Measurements from ENCODE around the gene TROAP.

Gene TROAP

DNA sequence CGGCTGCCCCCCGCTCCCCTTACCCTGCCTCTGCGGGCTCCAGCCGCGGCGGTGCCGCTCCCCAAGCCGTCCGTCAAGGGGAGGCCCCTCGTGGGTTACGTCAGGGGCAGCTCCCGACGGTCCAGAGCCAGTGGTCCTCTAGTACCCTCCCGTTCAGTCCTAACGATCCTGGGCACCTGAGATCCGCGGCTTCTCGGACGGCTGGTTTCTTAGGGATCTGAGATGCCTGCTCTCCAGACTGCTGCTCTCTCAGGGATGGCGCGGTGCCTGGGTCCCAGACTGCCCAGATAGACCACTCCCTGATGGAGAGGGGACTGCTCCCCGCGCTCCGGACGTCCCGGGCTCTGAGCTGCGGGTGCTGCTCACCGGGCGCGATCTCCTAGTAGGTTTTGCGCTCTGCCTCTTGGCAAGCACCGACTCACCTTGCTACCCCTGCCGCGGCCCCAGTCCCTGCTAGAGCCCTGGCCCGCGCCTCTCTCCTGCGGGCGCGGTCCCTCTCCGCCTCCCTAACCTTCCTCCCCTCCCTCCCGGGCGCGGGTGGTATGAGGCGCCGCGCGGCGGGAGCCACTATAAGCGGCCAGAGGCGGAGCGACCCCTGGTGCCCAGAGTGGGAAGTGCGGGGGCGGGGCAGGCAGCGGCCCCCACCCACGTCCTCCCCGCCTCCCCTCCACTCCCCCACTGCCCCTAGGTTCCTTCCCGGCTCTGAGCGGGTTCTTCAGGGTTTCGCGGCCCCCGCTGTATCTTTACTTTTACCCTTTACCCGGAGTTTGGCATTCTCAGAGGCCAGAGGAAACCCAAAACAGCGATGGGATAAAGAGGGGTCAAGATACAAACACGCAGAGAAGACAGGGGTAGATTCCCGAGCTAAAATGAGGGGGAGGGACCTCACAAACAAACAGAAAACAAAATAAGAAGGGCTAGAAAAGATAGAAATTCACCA, 13.9 kb downstream of the TROAP start, which contains the start of gene C1QL4 (continued):
- TF ChIP-seq, protein P1, sequence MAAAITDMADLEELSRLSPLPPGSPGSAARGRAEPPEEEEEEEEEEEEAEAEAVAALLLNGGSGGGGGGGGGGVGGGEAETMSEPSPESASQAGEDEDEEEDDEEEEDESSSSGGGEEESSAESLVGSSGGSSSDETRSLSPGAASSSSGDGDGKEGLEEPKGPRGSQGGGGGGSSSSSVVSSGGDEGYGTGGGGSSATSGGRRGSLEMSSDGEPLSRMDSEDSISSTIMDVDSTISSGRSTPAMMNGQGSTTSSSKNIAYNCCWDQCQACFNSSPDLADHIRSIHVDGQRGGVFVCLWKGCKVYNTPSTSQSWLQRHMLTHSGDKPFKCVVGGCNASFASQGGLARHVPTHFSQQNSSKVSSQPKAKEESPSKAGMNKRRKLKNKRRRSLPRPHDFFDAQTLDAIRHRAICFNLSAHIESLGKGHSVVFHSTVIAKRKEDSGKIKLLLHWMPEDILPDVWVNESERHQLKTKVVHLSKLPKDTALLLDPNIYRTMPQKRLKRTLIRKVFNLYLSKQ (tag by site-specific recombination; IDR thresholded peaks at IDR 0.05; ENCODE audit: borderline replicate concordance) = no peak
- no peak for TF ChIP-seq ZNF558 (tag by site-specific recombination; IDR thresholded peaks at IDR 0.05)
- 0 out of 2 replicates have a peak, but pooled peaks have one; percentile 49 for TF ChIP-seq ZNF10 (tag by site-specific recombination; IDR thresholded peaks at IDR 0.05)
- no peak for TF ChIP-seq ZNF707 (tag by site-specific recombination; IDR thresholded peaks at IDR 0.05)
- no peak for TF ChIP-seq ZNF843 (tag by site-specific recombination; IDR thresholded peaks at IDR 0.05)
- no peak for TF ChIP-seq ZNF223 (tag by site-specific recombination; IDR thresholded peaks at IDR 0.05)
- TF ChIP-seq GLI4 (tag by site-specific recombination; IDR thresholded peaks at IDR 0.05) = no peak
- TF ChIP-seq, protein P2, sequence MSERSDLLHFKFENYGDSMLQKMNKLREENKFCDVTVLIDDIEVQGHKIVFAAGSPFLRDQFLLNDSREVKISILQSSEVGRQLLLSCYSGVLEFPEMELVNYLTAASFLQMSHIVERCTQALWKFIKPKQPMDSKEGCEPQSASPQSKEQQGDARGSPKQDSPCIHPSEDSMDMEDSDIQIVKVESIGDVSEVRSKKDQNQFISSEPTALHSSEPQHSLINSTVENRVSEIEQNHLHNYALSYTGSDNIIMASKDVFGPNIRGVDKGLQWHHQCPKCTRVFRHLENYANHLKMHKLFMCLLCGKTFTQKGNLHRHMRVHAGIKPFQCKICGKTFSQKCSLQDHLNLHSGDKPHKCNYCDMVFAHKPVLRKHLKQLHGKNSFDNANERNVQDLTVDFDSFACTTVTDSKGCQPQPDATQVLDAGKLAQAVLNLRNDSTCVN (tag by site-specific recombination; optimal IDR thresholded peaks at IDR 0.05) = peak; percentile 84
- TF ChIP-seq, protein P3, sequence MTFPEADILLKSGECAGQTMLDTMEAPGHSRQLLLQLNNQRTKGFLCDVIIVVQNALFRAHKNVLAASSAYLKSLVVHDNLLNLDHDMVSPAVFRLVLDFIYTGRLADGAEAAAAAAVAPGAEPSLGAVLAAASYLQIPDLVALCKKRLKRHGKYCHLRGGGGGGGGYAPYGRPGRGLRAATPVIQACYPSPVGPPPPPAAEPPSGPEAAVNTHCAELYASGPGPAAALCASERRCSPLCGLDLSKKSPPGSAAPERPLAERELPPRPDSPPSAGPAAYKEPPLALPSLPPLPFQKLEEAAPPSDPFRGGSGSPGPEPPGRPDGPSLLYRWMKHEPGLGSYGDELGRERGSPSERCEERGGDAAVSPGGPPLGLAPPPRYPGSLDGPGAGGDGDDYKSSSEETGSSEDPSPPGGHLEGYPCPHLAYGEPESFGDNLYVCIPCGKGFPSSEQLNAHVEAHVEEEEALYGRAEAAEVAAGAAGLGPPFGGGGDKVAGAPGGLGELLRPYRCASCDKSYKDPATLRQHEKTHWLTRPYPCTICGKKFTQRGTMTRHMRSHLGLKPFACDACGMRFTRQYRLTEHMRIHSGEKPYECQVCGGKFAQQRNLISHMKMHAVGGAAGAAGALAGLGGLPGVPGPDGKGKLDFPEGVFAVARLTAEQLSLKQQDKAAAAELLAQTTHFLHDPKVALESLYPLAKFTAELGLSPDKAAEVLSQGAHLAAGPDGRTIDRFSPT (tag by site-specific recombination; IDR thresholded peaks at IDR 0.05) = no peak
- TF ChIP-seq SP2 (tag by site-specific recombination; IDR thresholded peaks at IDR 0.05) = peak; percentile 59
- TF ChIP-seq ZNF837 (tag by site-specific recombination; IDR thresholded peaks at IDR 0.05) = no peak
- no peak for TF ChIP-seq GLI2 (tag by site-specific recombination; IDR thresholded peaks at IDR 0.05; ENCODE audit: borderline replicate concordance, low read depth)
- no peak for TF ChIP-seq ZNF169 (tag by site-specific recombination; IDR thresholded peaks at IDR 0.05)
- TF ChIP-seq ZNF23 (tag by site-specific recombination; IDR thresholded peaks at IDR 0.05; ENCODE audit: borderline replicate concordance) = no peak
- TF ChIP-seq SP7 (tag by site-specific recombination; IDR thresholded peaks at IDR 0.05) = peak; percentile 67
- TF ChIP-seq ZNF155 (tag by site-specific recombination; IDR thresholded peaks at IDR 0.05) = no peak
- peak; percentile 79 for TF ChIP-seq KLF7 (tag by site-specific recombination; IDR thresholded peaks at IDR 0.05; ENCODE audit: borderline replicate concordance)
- TF ChIP-seq, protein P4, sequence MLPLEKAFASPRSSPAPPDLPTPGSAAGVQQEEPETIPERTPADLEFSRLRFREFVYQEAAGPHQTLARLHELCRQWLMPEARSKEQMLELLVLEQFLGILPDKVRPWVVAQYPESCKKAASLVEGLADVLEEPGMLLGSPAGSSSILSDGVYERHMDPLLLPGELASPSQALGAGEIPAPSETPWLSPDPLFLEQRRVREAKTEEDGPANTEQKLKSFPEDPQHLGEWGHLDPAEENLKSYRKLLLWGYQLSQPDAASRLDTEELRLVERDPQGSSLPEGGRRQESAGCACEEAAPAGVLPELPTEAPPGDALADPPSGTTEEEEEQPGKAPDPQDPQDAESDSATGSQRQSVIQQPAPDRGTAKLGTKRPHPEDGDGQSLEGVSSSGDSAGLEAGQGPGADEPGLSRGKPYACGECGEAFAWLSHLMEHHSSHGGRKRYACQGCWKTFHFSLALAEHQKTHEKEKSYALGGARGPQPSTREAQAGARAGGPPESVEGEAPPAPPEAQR (tag by site-specific recombination; IDR thresholded peaks at IDR 0.05) = no peak
- TF ChIP-seq, protein P5, sequence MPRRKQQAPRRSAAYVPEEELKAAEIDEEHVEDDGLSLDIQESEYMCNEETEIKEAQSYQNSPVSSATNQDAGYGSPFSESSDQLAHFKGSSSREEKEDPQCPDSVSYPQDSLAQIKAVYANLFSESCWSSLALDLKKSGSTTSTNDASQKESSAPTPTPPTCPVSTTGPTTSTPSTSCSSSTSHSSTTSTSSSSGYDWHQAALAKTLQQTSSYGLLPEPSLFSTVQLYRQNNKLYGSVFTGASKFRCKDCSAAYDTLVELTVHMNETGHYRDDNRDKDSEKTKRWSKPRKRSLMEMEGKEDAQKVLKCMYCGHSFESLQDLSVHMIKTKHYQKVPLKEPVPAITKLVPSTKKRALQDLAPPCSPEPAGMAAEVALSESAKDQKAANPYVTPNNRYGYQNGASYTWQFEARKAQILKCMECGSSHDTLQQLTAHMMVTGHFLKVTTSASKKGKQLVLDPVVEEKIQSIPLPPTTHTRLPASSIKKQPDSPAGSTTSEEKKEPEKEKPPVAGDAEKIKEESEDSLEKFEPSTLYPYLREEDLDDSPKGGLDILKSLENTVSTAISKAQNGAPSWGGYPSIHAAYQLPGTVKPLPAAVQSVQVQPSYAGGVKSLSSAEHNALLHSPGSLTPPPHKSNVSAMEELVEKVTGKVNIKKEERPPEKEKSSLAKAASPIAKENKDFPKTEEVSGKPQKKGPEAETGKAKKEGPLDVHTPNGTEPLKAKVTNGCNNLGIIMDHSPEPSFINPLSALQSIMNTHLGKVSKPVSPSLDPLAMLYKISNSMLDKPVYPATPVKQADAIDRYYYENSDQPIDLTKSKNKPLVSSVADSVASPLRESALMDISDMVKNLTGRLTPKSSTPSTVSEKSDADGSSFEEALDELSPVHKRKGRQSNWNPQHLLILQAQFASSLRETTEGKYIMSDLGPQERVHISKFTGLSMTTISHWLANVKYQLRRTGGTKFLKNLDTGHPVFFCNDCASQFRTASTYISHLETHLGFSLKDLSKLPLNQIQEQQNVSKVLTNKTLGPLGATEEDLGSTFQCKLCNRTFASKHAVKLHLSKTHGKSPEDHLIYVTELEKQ (tag by site-specific recombination; IDR thresholded peaks at IDR 0.05; ENCODE audit: borderline replicate concordance) = no peak
- no peak for TF ChIP-seq ZNF239 (tag by site-specific recombination; IDR thresholded peaks at IDR 0.05)
- TF ChIP-seq KLF1 (tag by site-specific recombination; IDR thresholded peaks at IDR 0.05) = peak; percentile 67
- TF ChIP-seq ZNF623 (tag by site-specific recombination; IDR thresholded peaks at IDR 0.05) = no peak
- peak; percentile 15; the same call in 1 of the 2 replicates for TF ChIP-seq ZNF76 (tag by site-specific recombination; IDR thresholded peaks at IDR 0.05; ENCODE audit: borderline replicate concordance, low read depth)
- TF ChIP-seq ZNF530 (tag by site-specific recombination; IDR thresholded peaks at IDR 0.05; ENCODE audit: low read depth) = no peak
- TF ChIP-seq ZNF157 (tag by site-specific recombination; IDR thresholded peaks at IDR 0.05) = no peak
- TF ChIP-seq ZNF510 (tag by site-specific recombination; IDR thresholded peaks at IDR 0.05; ENCODE audit: insufficient replicate concordance) = no peak
- TF ChIP-seq, protein P6, sequence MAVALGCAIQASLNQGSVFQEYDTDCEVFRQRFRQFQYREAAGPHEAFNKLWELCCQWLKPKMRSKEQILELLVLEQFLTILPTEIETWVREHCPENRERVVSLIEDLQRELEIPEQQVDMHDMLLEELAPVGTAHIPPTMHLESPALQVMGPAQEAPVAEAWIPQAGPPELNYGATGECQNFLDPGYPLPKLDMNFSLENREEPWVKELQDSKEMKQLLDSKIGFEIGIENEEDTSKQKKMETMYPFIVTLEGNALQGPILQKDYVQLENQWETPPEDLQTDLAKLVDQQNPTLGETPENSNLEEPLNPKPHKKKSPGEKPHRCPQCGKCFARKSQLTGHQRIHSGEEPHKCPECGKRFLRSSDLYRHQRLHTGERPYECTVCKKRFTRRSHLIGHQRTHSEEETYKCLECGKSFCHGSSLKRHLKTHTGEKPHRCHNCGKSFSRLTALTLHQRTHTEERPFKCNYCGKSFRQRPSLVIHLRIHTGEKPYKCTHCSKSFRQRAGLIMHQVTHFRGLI (tag by site-specific recombination; IDR thresholded peaks at IDR 0.05) = no peak
- TF ChIP-seq ZNF776 (tag by site-specific recombination; IDR thresholded peaks at IDR 0.05; ENCODE audit: borderline replicate concordance) = no peak

Data from HEK293 (cell line).